Measurements from ENCODE around the gene TXNDC17.

The TXNDC17 gene

GRCh38 chr17:6610011-6610410 lies 30.8 kb upstream of the TXNDC17 start:
- no peaks in the 10 kb centered on the region for H3K9me2 ChIP-seq (replicated peaks; ENCODE audit: insufficient read depth, low read length)
- TF ChIP-seq CTCF (IDR thresholded peaks at IDR 0.05; ENCODE audit: insufficient read depth, low read length, poor library complexity, severe bottlenecking): no peak
- TF ChIP-seq EZH2phosphoT487 (conservative IDR thresholded peaks at IDR 0.05; ENCODE audit: low read length): no peak
- no peak overlapping the region for H3K4me2 ChIP-seq (ENCODE audit: low read depth, low read length, poor library complexity, severe bottlenecking)
- no peak overlapping the region for H3K9ac ChIP-seq (ENCODE audit: low read length)
- H2AFZ ChIP-seq (ENCODE audit: low read depth, low read length, severe bottlenecking): no peak overlapping the region
- H3K27me3 ChIP-seq (ENCODE audit: low read length): no peaks in the 10 kb centered on the region
- H3K36me3 ChIP-seq (ENCODE audit: low read length): peaks cover 9% of the 10 kb centered on the region; the same call in 1 of the 2 replicates
- no peak overlapping the region for H3K4me3 ChIP-seq (ENCODE audit: insufficient read depth, low read length, poor library complexity, severe bottlenecking)
- H4K20me1 ChIP-seq (ENCODE audit: low read depth, low read length): no peaks in the 10 kb centered on the region
- H3K27ac ChIP-seq (ENCODE audit: low read depth, low read length): no peak overlapping the region
- no peaks in the 10 kb centered on the region for H3F3A ChIP-seq (ENCODE audit: insufficient read depth)
- H3K9me3 ChIP-seq (ENCODE audit: insufficient read depth, low read length): no peaks in the 10 kb centered on the region
- H3K79me2 ChIP-seq (ENCODE audit: insufficient read depth, low read length): 0 out of 2 replicates have a peak, but pooled peaks cover 3% of the 10 kb centered on the region

GRCh38 chr17:6611231-6611630 lies 29.6 kb upstream of the TXNDC17 start:
- no peak for TF ChIP-seq CTCF (IDR thresholded peaks at IDR 0.05; ENCODE audit: insufficient read depth, low read length, poor library complexity, severe bottlenecking)
- TF ChIP-seq EZH2phosphoT487 (conservative IDR thresholded peaks at IDR 0.05; ENCODE audit: low read length): no peak
- H3K9ac ChIP-seq (ENCODE audit: low read length): no peak overlapping the region
- H4K20me1 ChIP-seq (ENCODE audit: low read depth, low read length): no peaks in the 10 kb centered on the region

GRCh38 chr17:6623941-6624340 lies 16.9 kb upstream of the TXNDC17 start:
- Histone ChIP-seq H4K20me1 (ENCODE audit: low read depth, low read length) (no peaks in the 10 kb centered on the region), H3K27ac (ENCODE audit: low read depth, low read length) (no peak overlapping the region), H3K9me3 (ENCODE audit: insufficient read depth, low read length) (no peaks in the 10 kb centered on the region), H3K4me2 (ENCODE audit: low read depth, low read length, poor library complexity, severe bottlenecking) (no peak overlapping the region), H3K36me3 (ENCODE audit: low read length) (no peaks in the 10 kb centered on the region; the same call in 1 of the 2 replicates), H3K9ac (ENCODE audit: low read length) (no peak overlapping the region), H3K79me2 (ENCODE audit: insufficient read depth, low read length) (no peaks in the 10 kb centered on the region), H3F3A (ENCODE audit: insufficient read depth) (no peaks in the 10 kb centered on the region), H3K4me3 (ENCODE audit: insufficient read depth, low read length, poor library complexity, severe bottlenecking) (no peak overlapping the region), H3K9me2 (replicated peaks; ENCODE audit: insufficient read depth, low read length) (no peaks in the 10 kb centered on the region), H3K27me3 (ENCODE audit: low read length) (no peaks in the 10 kb centered on the region), H2AFZ (ENCODE audit: low read depth, low read length, severe bottlenecking) (no peak overlapping the region)
- TF ChIP-seq CTCF (IDR thresholded peaks at IDR 0.05; ENCODE audit: insufficient read depth, low read length, poor library complexity, severe bottlenecking) (no peak), EZH2phosphoT487 (conservative IDR thresholded peaks at IDR 0.05; ENCODE audit: low read length) (no peak)

More at GRCh38 chr17:6611231-6611630, 29.6 kb upstream of the TXNDC17 start:
- no peaks in the 10 kb centered on the region for H3K27me3 ChIP-seq (ENCODE audit: low read length)
- H2AFZ ChIP-seq (ENCODE audit: low read depth, low read length, severe bottlenecking): no peak overlapping the region
- H3K9me2 ChIP-seq (replicated peaks; ENCODE audit: insufficient read depth, low read length): no peaks in the 10 kb centered on the region
- H3K9me3 ChIP-seq (ENCODE audit: insufficient read depth, low read length): no peaks in the 10 kb centered on the region
- H3K79me2 ChIP-seq (ENCODE audit: insufficient read depth, low read length): 0 out of 2 replicates have a peak, but pooled peaks cover 3% of the 10 kb centered on the region
- H3K4me3 ChIP-seq (ENCODE audit: insufficient read depth, low read length, poor library complexity, severe bottlenecking): no peak overlapping the region
- H3F3A ChIP-seq (ENCODE audit: insufficient read depth): no peaks in the 10 kb centered on the region
- H3K4me2 ChIP-seq (ENCODE audit: low read depth, low read length, poor library complexity, severe bottlenecking): no peak overlapping the region
- no peak overlapping the region for H3K27ac ChIP-seq (ENCODE audit: low read depth, low read length)
- H3K36me3 ChIP-seq (ENCODE audit: low read length): peaks cover 9% of the 10 kb centered on the region; the same call in 1 of the 2 replicates

Measured in SU-DHL-6 (cell line).